Colonic mucosa (tissue), 4 donors: ENCODE data around the gene DNAH8. TPM values are rescaled to one million over a fixed set of nuclear protein-coding genes. Genes with fewer than 3 reads are reported as not detected.

ENCODE experiments used
- DNase-seq: peaks from one replicate; pipeline ENCODE4 v3.0.0-alpha.2; 2020
- H3K27ac ChIP-seq: fragments of 200-600 bp; one replicate; pipeline ENCODE4 v1.8.0; 2021
- H3K27me3 ChIP-seq: fragments of 200-600 bp; one replicate; pipeline ENCODE4 v1.8.0; 2021
- H3K36me3 ChIP-seq: fragments of 200-600 bp; one replicate; pipeline ENCODE4 v1.8.0; 2021
- H3K4me1 ChIP-seq: fragments of 200-600 bp; one replicate; pipeline ENCODE4 v1.8.0; 2021; ENCODE audit warnings: mild to moderate bottlenecking
- H3K4me3 ChIP-seq: fragments of 200-600 bp; one replicate; pipeline ENCODE4 v1.8.0; 2021
- H3K9ac ChIP-seq, 2 donors: one replicate each; pipeline ENCODE4 v1.7.0; 2013; ENCODE audit warnings: control low read depth in 2 of 2, low read depth in 2 of 2, low read length in 2 of 2
- H3K9me3 ChIP-seq: fragments of 200-600 bp; one replicate; pipeline ENCODE4 v1.8.0; 2021
- intact Hi-C: fragments of 100-400 bp; cut with DNase I; formaldehyde crosslinking; loops from one replicate; pipeline ENCODE4 v1.14.1; 2022
- total RNA-seq, 2 donors: library from RNA; stranded (reverse); fragmentation: NEBNext Ultra II Directional in 1 of 2; extraction: Animal tissue kit (Norgen Biotek cat#: 25700) in 1 of 2; gene quantifications; one replicate each; pipeline ENCODE4 v1.2.1, GENCODE V29; 2021
- TF ChIP-seq, protein P1 (sequence below): fragments of 200-600 bp; IDR thresholded peaks from one replicate; pipeline ENCODE4 v1.8.0; 2022; ENCODE audit warnings: antibody characterized with exemption, mild to moderate bottlenecking
- donor health status: healthy.
- donor health status: DM: no; HTN: no; CAD: no.
- donor health status: DM: no; HTN: no; CAD: no.

DNAH8 gene
- total RNA-seq, 2 donors from 2014 or later, result not detected

DNA sequence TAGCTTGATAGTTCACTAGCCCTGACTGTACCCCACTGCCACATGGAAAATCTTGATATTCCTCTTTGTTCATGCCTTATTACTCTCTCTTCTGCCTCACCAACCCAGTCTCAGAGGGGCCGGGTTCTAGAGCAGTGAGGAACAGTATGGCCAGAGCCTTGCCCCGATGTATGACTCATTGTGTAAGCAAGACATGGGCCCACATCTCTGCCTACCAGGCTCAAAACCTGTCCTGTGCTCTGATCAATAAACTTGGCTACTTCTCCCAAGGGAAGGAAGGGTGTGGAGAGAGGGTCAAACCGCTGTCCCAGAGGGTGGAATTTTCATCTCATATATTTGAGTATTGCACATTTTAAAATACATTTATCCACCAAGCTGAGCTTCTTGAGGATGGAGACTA is 91.7 kb downstream of the DNAH8 start:
- intact Hi-C loops, result no loop called here
- H3K9me3 ChIP-seq, result no peaks in the 10 kb centered on the region

DNA sequence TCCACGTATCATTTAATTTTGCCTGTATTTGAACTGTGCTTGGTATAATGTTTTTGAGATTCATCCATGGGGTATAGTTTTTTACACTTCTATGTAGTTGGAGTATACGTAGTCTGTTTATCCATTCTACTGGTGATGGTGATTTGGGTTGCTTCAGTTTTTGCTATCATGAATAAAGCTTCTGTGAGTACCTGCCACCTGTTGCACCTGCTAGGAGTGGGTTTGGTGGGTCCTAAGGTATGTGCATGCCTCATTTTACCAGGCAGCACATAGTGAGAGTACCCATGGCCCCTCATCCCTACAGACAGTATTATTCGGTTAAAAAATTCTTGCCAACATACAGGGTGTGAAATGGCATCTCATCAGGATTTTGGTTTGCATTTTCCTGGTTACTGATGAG is 92.9 kb downstream of the DNAH8 start:
- Histone ChIP-seq H3K27me3 (no peaks in the 10 kb centered on the region), H3K4me3 (no peak overlapping the region), H3K4me1 (no peaks in the 10 kb centered on the region), H3K36me3 (no peaks in the 10 kb centered on the region), H3K9ac (no peak overlapping the region), H3K27ac (no peak overlapping the region), H3K9me3 (no peaks in the 10 kb centered on the region)
- intact Hi-C loops, result no loop called here
- TF ChIP-seq, protein P1, sequence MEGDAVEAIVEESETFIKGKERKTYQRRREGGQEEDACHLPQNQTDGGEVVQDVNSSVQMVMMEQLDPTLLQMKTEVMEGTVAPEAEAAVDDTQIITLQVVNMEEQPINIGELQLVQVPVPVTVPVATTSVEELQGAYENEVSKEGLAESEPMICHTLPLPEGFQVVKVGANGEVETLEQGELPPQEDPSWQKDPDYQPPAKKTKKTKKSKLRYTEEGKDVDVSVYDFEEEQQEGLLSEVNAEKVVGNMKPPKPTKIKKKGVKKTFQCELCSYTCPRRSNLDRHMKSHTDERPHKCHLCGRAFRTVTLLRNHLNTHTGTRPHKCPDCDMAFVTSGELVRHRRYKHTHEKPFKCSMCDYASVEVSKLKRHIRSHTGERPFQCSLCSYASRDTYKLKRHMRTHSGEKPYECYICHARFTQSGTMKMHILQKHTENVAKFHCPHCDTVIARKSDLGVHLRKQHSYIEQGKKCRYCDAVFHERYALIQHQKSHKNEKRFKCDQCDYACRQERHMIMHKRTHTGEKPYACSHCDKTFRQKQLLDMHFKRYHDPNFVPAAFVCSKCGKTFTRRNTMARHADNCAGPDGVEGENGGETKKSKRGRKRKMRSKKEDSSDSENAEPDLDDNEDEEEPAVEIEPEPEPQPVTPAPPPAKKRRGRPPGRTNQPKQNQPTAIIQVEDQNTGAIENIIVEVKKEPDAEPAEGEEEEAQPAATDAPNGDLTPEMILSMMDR, result no peak
- DNase-seq, result no peak

More for the DNA sequence above, 91.7 kb downstream of the DNAH8 start:
- no peaks in the 10 kb centered on the region for H3K4me1 ChIP-seq
- H3K27me3 ChIP-seq, result no peaks in the 10 kb centered on the region
- no peak for DNase-seq
- no peak overlapping the region for H3K27ac ChIP-seq
- TF ChIP-seq, protein P1, result no peak
- no peaks in the 10 kb centered on the region for H3K36me3 ChIP-seq
- H3K9ac ChIP-seq, result no peak overlapping the region
- H3K4me3 ChIP-seq, result no peak overlapping the region

DNA sequence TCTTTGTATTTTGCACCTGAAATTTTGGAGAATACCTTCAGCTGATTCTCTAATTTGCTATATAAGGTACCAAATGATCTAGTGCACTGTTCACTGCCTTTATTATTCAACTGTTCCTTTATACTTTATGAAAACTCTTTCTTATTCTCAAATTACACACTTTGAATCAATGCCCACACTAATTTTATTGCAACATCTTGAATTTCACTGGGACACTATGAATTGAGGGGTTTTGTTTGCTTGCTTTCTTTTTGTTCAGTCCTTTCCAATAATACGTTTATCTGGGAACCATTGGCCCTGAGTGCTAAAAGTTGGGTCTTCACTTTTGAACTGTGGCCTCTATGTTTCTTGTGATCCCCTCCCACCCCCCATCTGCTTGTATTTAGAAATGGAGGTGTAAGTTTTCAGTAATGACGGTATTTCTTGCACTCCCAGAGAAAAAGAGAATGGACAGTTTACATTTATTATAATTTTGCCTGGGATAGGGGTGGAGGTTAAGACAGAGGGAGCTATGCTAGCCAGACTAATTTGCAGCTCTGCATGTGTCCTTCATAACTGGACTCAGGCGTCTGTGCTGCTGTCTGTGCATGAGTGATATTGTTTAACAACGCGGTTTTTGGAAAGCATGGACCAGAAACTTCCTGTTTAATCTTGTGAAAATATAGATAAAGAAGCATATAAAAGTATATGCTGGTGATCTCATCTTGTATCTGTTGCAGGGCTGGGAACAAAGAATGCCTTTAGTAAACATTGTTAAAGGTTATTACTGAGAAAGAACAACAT is 98.1 kb downstream of the DNAH8 start:
- no peaks in the 10 kb centered on the region for H3K27me3 ChIP-seq
- intact Hi-C loops, result no loop called here
- DNase-seq, result no peak
- TF ChIP-seq, protein P1, result no peak
- no peak overlapping the region for H3K4me3 ChIP-seq
- no peak overlapping the region for H3K27ac ChIP-seq
- H3K9me3 ChIP-seq, result no peaks in the 10 kb centered on the region
- H3K9ac ChIP-seq, result no peak overlapping the region
- H3K4me1 ChIP-seq, result no peaks in the 10 kb centered on the region
- no peaks in the 10 kb centered on the region for H3K36me3 ChIP-seq

DNA sequence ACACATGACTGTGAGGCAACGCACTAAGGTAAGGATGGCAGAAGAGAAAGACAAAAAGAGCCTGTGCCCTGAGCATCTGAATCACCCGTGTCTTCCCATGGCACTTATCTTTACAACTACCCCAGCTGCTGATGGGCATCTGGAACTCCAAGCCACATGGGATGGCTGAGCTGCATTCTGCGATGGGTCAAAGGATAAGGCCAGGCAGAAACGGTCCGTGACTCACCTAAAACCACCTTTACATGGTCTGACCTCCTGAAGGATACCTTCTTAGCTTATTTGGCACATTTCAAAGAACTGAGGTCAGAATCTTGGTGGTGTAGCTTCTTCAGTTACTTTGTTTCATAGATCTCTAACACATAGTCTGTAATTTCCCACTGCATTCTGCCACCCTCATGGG is 99.7 kb downstream of the DNAH8 start:
- H3K4me3 ChIP-seq, result no peak overlapping the region
- no peak overlapping the region for H3K27ac ChIP-seq
- DNase-seq, result no peak
- intact Hi-C loops, result no loop called here
- H3K9me3 ChIP-seq, result no peaks in the 10 kb centered on the region
- no peaks in the 10 kb centered on the region for H3K36me3 ChIP-seq
- no peak overlapping the region for H3K9ac ChIP-seq
- TF ChIP-seq, protein P1, result no peak
- H3K4me1 ChIP-seq, result no peaks in the 10 kb centered on the region
- no peaks in the 10 kb centered on the region for H3K27me3 ChIP-seq

- no peak overlapping the region for H3K4me3 ChIP-seq
- TF ChIP-seq, protein P1, result no peak
- no peaks in the 10 kb centered on the region for H3K27me3 ChIP-seq
- no peak for DNase-seq
- H3K4me1 ChIP-seq, result no peaks in the 10 kb centered on the region
- intact Hi-C loops, result no loop called here
- H3K9ac ChIP-seq, result no peak overlapping the region
- no peaks in the 10 kb centered on the region for H3K36me3 ChIP-seq
- H3K27ac ChIP-seq, result no peak overlapping the region
- no peaks in the 10 kb centered on the region for H3K9me3 ChIP-seq
These were observed 100.1 kb downstream of the DNAH8 start for GRCh38 chr6:38815250-38815649.
